Hematopoietic multipotent progenitor cell treated with erythropoietin and hydrocortisone succinate and interleukin-3 and kit ligand, for 8 days (in vitro differentiated cells): ENCODE measurements around the gene SMAD6.

ENCODE experiments used
- DNase-seq: peaks from one replicate; pipeline ENCODE4 v3.0.0-alpha.2; 2015

SMAD6 gene

GRCh38 chr15:66702035-66702786 lies at the start of gene SMAD6:
Gene SMAD6, plus strand, starts transcription at chr15:66702236. Its CDS starts 1,023 bp downstream, at chr15:66703259.
- DNase-seq: peak; percentile 86

- no peak for DNase-seq
Measured at GRCh38 chr15:66652806-66653205, 49.2 kb upstream of the SMAD6 start.

- no peak for DNase-seq
Measured at GRCh38 chr15:66653398-66653797, 48.6 kb upstream of the SMAD6 start.

- DNase-seq: no peak
Measured at GRCh38 chr15:66653852-66654251, 48.2 kb upstream of the SMAD6 start.

- DNase-seq: no peak
Measured at GRCh38 chr15:66654361-66654738, 47.7 kb upstream of the SMAD6 start.

GRCh38 chr15:66654739-66655375 lies 47.2 kb upstream of the SMAD6 start:
- peak; percentile 25 for DNase-seq

GRCh38 chr15:66655511-66655910 lies 46.5 kb upstream of the SMAD6 start:
- no peak for DNase-seq

- DNase-seq: no peak
Measured at GRCh38 chr15:66655997-66656396, 46.0 kb upstream of the SMAD6 start.

- DNase-seq: no peak
Measured at GRCh38 chr15:66657185-66658020, 44.6 kb upstream of the SMAD6 start.

- no peak for DNase-seq
Measured at GRCh38 chr15:66658044-66658443, 44.0 kb upstream of the SMAD6 start.

- no peak for DNase-seq
Measured at GRCh38 chr15:66658855-66659254, 43.2 kb upstream of the SMAD6 start.

- no peak for DNase-seq
Measured at GRCh38 chr15:66659384-66659783, 42.7 kb upstream of the SMAD6 start.

GRCh38 chr15:66661432-66662096 lies 40.5 kb upstream of the SMAD6 start:
- no peak for DNase-seq

GRCh38 chr15:66662522-66662921 lies 39.5 kb upstream of the SMAD6 start:
- DNase-seq: no peak

GRCh38 chr15:66663664-66664063 lies 38.4 kb upstream of the SMAD6 start:
- no peak for DNase-seq

- no peak for DNase-seq
Measured at GRCh38 chr15:66670175-66670574, 31.9 kb upstream of the SMAD6 start.

- DNase-seq: no peak
Measured at GRCh38 chr15:66670762-66671580, 31.1 kb upstream of the SMAD6 start.

- no peak for DNase-seq
Measured at GRCh38 chr15:66672867-66673266, 29.2 kb upstream of the SMAD6 start.

- DNase-seq: peak; percentile 78
Measured at GRCh38 chr15:66673410-66674322, 28.4 kb upstream of the SMAD6 start.

- no peak for DNase-seq
Measured at GRCh38 chr15:66674756-66675155, 27.3 kb upstream of the SMAD6 start.

GRCh38 chr15:66675446-66675845 lies 26.6 kb upstream of the SMAD6 start:
- no peak for DNase-seq
